HCT116 (cell line): Measurements from ENCODE around the gene FBXL16. TPM values are rescaled to one million over a fixed set of nuclear protein-coding genes. Genes with fewer than 3 reads are reported as not detected.
A peak's percentile ranks its signal among the peaks of the same experiment; 100 is the strongest.

Experiments
- ATAC-seq: fragments of 200-7000 bp; cut with Tn5 transposase; 2 replicates; pipeline ENCODE4 v1.9.1; 2020; ENCODE audit warnings: mild to moderate bottlenecking, moderate library complexity
- BruUV-seq: library from RNA; stranded (reverse); fragments of 400-500 nt; replicated peaks from 2 replicates; lab custom pipeline; 2021; lab: Mats Ljungman, UMichigan
- CTCF ChIA-PET: fragments of 300-600 bp; sonication (Branson Sonifier 250); formaldehyde crosslinking; loops from one replicate; lab custom pipeline; 2021; ENCODE audit warnings: antibody characterized with exemption; lab: Charles Lee
- POLR2A ChIA-PET: fragments of 300-600, 350-600 bp; sonication (Branson Sonifier 250); formaldehyde crosslinking; loops from one replicate; lab custom pipeline; 2021; ENCODE audit warnings: antibody characterized with exemption; lab: Charles Lee
- RAD21 ChIA-PET, 2 experiments: fragments of 300-600 bp; sonication (Branson Sonifier 250); formaldehyde crosslinking; loops; one replicate each; lab custom pipeline; 2023; ENCODE audit warnings: low total read pairs in 2 of 2; ENCODE audit not compliant: uncharacterized antibody in 2 of 2, unreplicated experiment in 2 of 2, low non-redundant PET in 1 of 2; lab: Charles Lee
- DNase-seq: peaks from one replicate; pipeline ENCODE4 v3.0.0-alpha.2; 2010; ENCODE audit warnings: low read depth, low spot score
- H2AFZ ChIP-seq: fragments of 200-600 bp; shearing (Covaris generic), sonication (generic); 2 replicates; pipeline ENCODE4 v1.6.1; 2017; ENCODE audit warnings: low read depth, mixed run types, mixed read lengths, antibody characterized with exemption, low read length; ENCODE audit not compliant: poor library complexity, severe bottlenecking
- H3K27ac ChIP-seq: 2 replicates; pipeline ENCODE4 v1.5.1; 2012; ENCODE audit warnings: low read depth, low read length
- H3K27me3 ChIP-seq: fragments of 200-600 bp; sonication (generic); 2 replicates; pipeline ENCODE4 v1.6.1; 2016; ENCODE audit warnings: mixed run types, low read length, mixed read lengths; ENCODE audit not compliant: insufficient read depth
- H3K36me3 ChIP-seq, 2 experiments: fragments of 200-500 bp in 1 of 2; fragments of 200-600 bp in 1 of 2; sonication (Bioruptor generic) in 1 of 2; sonication (generic) in 1 of 2; 2 replicates each; pipeline versions ENCODE4 v1.5.1 to v1.6.1; 2014 to 2016; ENCODE audit warnings: low read length in 2 of 2, inconsistent platforms in 1 of 2, mixed read lengths in 1 of 2, mixed run types in 1 of 2; ENCODE audit not compliant: insufficient read depth in 2 of 2, control insufficient read depth in 1 of 2
- H3K4me1 ChIP-seq, 2 experiments: fragments of 200-600 bp in 1 of 2; sonication (generic) in 1 of 2; 2 replicates each; pipeline versions ENCODE4 v1.5.1 to v1.6.1; 2012 to 2017; ENCODE audit warnings: low read length in 2 of 2, inconsistent platforms in 1 of 2, mild to moderate bottlenecking in 1 of 2, mixed read lengths in 1 of 2, mixed run types in 1 of 2, moderate library complexity in 1 of 2; ENCODE audit not compliant: insufficient read depth in 2 of 2, control insufficient read depth in 1 of 2
- H3K4me2 ChIP-seq: fragments of 200-600 bp; sonication (generic); 2 replicates; pipeline ENCODE4 v1.6.1; 2017; ENCODE audit warnings: mixed run types, low read length, mixed read lengths
- H3K4me3 ChIP-seq, 2 experiments: fragments of 200-600 bp in 1 of 2; sonication (generic) in 1 of 2; replicated peaks in 1 of 2; 2 replicates each; pipeline ENCODE4 v1.5.1; 2011 to 2016; ENCODE audit warnings: low read length in 2 of 2, control low read depth in 1 of 2, low read depth in 1 of 2, mild to moderate bottlenecking in 1 of 2, mixed read lengths in 1 of 2, mixed run types in 1 of 2
- H3K79me2 ChIP-seq: fragments of 200-600 bp; sonication (generic); 2 replicates; pipeline ENCODE4 v1.6.1; 2017; ENCODE audit warnings: mild to moderate bottlenecking, mixed run types, low read length, moderate library complexity, mixed read lengths; ENCODE audit not compliant: insufficient read depth
- H3K9ac ChIP-seq: fragments of 200-600 bp; sonication (generic); 2 replicates; pipeline ENCODE4 v1.6.1; 2016; ENCODE audit warnings: low read length, mixed read lengths
- H3K9me2 ChIP-seq: fragments of 200-600 bp; sonication (generic), shearing (Covaris generic); 2 replicates; pipeline ENCODE4 v1.6.1; 2017; ENCODE audit warnings: mixed run types, mild to moderate bottlenecking, moderate library complexity; ENCODE audit not compliant: insufficient read depth
- H3K9me3 ChIP-seq, 2 experiments: fragments of 200-500 bp in 1 of 2; fragments of 200-600 bp in 1 of 2; sonication (Bioruptor generic) in 1 of 2; sonication (generic) in 1 of 2; 2 replicates each; pipeline ENCODE4 v1.6.1; 2014 to 2017; ENCODE audit warnings: low read length in 2 of 2, mixed read lengths in 2 of 2, inconsistent platforms in 1 of 2, low read depth in 1 of 2, mild to moderate bottlenecking in 1 of 2, mixed run types in 1 of 2, moderate library complexity in 1 of 2; ENCODE audit not compliant: control insufficient read depth in 1 of 2, insufficient read depth in 1 of 2
- H4K20me1 ChIP-seq: fragments of 200-600 bp; sonication (generic), shearing (Covaris generic); 2 replicates; pipeline ENCODE4 v1.6.1; 2017; ENCODE audit warnings: mixed run types, mild to moderate bottlenecking, moderate library complexity; ENCODE audit not compliant: insufficient read depth
- CEBPB ChIP-seq: IDR thresholded peaks from 2 replicates; pipeline ENCODE4 v1.6.1; 2012; ENCODE audit warnings: low read depth
- CTCF ChIP-seq, 3 experiments: fragments of 200-600 bp in 1 of 3; sonication (generic) in 1 of 3; IDR thresholded peaks in 2 of 3; conservative IDR thresholded peaks in 1 of 3; 2 replicates each; pipeline ENCODE4 v1.5.1; 2012 to 2017; ENCODE audit warnings: low read depth in 2 of 3, low read length in 2 of 3, antibody characterized with exemption in 1 of 3, borderline replicate concordance in 1 of 3, control low read depth in 1 of 3, mild to moderate bottlenecking in 1 of 3, mixed read lengths in 1 of 3, mixed run types in 1 of 3, moderate library complexity in 1 of 3; ENCODE audit not compliant: insufficient read depth in 1 of 3
- MAX ChIP-seq: IDR thresholded peaks from 2 replicates; pipeline ENCODE4 v1.6.1; 2012
- POLR2AphosphoS5 ChIP-seq: IDR thresholded peaks from 2 replicates; pipeline ENCODE4 v1.6.1; 2011; ENCODE audit warnings: mild to moderate bottlenecking, low read depth, low read length, moderate library complexity
- SP1 ChIP-seq: IDR thresholded peaks from 2 replicates; pipeline ENCODE4 v1.6.1; 2012; ENCODE audit warnings: low read depth
- YY1 ChIP-seq: IDR thresholded peaks from 2 replicates; pipeline ENCODE4 v1.6.1; 2011; ENCODE audit warnings: low read length, low read depth, moderate library complexity, mild to moderate bottlenecking; ENCODE audit not compliant: insufficient replicate concordance; ENCODE audit errors: extremely low read depth
- ZFX ChIP-seq: fragments of 450-650 bp; IDR thresholded peaks from 2 replicates; pipeline ENCODE4 v1.6.1; 2017
- ZNF274 ChIP-seq: fragments of 200-500 bp; sonication (Bioruptor generic); IDR thresholded peaks from 2 replicates; pipeline ENCODE4 v1.6.1; 2014; ENCODE audit warnings: mild to moderate bottlenecking, low read depth, low read length, inconsistent platforms
- intact Hi-C: fragments of 100-400 bp; cut with micrococcal nuclease; formaldehyde crosslinking; loops from 2 replicates; pipeline ENCODE4 v1.10.0; 2022
- total RNA-seq: library from RNA; stranded (reverse); gene quantifications from one replicate; pipeline ENCODE4 v1.2.1, GENCODE V29; 2021; ENCODE audit not compliant: unreplicated experiment

FBXL16 gene
- total RNA-seq, 1 experiment from 2014 or later: 49.7 TPM

- no peaks in the 10 kb centered on the region for H3K36me3 ChIP-seq
- peak overlapping the region; percentile 96 for H3K27ac ChIP-seq
- no peaks in the 10 kb centered on the region for H3K9me2 ChIP-seq
- H4K20me1 ChIP-seq: no peaks in the 10 kb centered on the region
- CTCF ChIA-PET: no interaction called here
- RAD21 ChIA-PET: no interaction called here
- peak overlapping the region; percentile 43 for H3K9ac ChIP-seq
- no peak overlapping the region for H2AFZ ChIP-seq
- no peak overlapping the region for H3K4me3 ChIP-seq
- ATAC-seq: no peak
- H3K4me1 ChIP-seq: peaks cover 19 to 60% of the 10 kb centered on the region in 2 experiments
- H3K79me2 ChIP-seq: peaks cover 38% of the 10 kb centered on the region
- no peak for DNase-seq
- BruUV-seq: no TSS peak
- H3K4me2 ChIP-seq: peak overlapping the region; percentile 54
- TF ChIP-seq POLR2AphosphoS5 (no peak), ZNF274 (no peak), YY1 (no peak), SP1 (no peak), ZFX (no peak), CTCF (IDR thresholded peaks at IDR 0.05 in 2 of 3, conservative IDR thresholded peaks at IDR 0.05 in 1 of 3; ENCODE audit: borderline replicate concordance in 1 of 3, insufficient read depth in 1 of 3, low read depth in 2 of 3, low read length in 2 of 3) (no peak), MAX (no peak), CEBPB (no peak)
- H3K27me3 ChIP-seq: no peaks in the 10 kb centered on the region
- POLR2A ChIA-PET: no interaction called here
- no peaks in the 10 kb centered on the region for H3K9me3 ChIP-seq
- intact Hi-C loops: no loop called here
Observed at GRCh38 chr16:645852-646678, 59.5 kb downstream of the FBXL16 start.
